DOHH2 (cell line): ENCODE data around the gene NATD1.

ENCODE experiments used
- EZH2phosphoT487 ChIP-seq: fragments of 200-600 bp; sonication (generic); IDR thresholded peaks from 2 replicates; pipeline ENCODE4 v1.6.1; 2017; ENCODE audit warnings: borderline replicate concordance, mild to moderate bottlenecking, antibody characterized with exemption, low read length, moderate library complexity, mixed read lengths
- TF ChIP-seq, protein P1 (sequence below): fragments of 200-600 bp; sonication (generic); IDR thresholded peaks from one replicate; pipeline ENCODE4 v1.5.1; 2014; ENCODE audit warnings: antibody characterized with exemption, mild to moderate bottlenecking, low read depth, low read length; ENCODE audit not compliant: poor library complexity, severe bottlenecking

DNA sequence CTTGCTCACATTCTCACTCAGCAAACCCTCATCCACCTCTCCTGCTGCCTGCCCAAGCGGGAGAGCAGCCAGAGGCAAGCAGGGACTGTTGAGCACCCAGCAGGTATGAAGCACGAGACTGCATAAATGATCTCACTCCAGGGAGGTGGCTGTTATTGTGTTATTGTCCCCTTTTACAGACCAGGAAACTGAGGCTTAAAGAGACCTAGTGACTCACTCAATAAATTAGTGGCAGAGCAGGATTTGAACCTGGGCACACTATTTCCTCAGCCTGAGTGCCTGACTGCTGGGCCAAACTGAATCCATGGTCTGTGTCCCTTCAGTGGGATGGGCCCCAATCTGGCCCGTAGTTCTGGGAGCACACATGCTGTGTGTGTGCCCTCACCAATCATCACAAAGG, 19.0 kb upstream of the NATD1 start:
- TF ChIP-seq, protein P1, sequence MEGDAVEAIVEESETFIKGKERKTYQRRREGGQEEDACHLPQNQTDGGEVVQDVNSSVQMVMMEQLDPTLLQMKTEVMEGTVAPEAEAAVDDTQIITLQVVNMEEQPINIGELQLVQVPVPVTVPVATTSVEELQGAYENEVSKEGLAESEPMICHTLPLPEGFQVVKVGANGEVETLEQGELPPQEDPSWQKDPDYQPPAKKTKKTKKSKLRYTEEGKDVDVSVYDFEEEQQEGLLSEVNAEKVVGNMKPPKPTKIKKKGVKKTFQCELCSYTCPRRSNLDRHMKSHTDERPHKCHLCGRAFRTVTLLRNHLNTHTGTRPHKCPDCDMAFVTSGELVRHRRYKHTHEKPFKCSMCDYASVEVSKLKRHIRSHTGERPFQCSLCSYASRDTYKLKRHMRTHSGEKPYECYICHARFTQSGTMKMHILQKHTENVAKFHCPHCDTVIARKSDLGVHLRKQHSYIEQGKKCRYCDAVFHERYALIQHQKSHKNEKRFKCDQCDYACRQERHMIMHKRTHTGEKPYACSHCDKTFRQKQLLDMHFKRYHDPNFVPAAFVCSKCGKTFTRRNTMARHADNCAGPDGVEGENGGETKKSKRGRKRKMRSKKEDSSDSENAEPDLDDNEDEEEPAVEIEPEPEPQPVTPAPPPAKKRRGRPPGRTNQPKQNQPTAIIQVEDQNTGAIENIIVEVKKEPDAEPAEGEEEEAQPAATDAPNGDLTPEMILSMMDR: no peak
- TF ChIP-seq EZH2phosphoT487: no peak
